Measurements from ENCODE around the gene CFAP57. TPM values are rescaled to one million over a fixed set of nuclear protein-coding genes. Genes with fewer than 3 reads are reported as not detected.

CFAP57 gene
- total RNA-seq, 2 donors from 2014 or later, result 0.66 TPM; not detected in 1

GRCh38 chr1:43302721-43303470 is 130.8 kb downstream of the CFAP57 start:
- no peaks in the 10 kb centered on the region for H3K9me3 ChIP-seq
- no peaks in the 10 kb centered on the region for H3K27me3 ChIP-seq
- no peaks in the 10 kb centered on the region for H3K36me3 ChIP-seq
- H3K27ac ChIP-seq, result peak overlapping the region; percentile 47
- no peak overlapping the region for H3K4me3 ChIP-seq
- intact Hi-C loops (cut with DNase I), result no loop called here
- peaks cover 11% of the 10 kb centered on the region for H3K4me1 ChIP-seq
- peak; percentile 71 for DNase-seq
- H3K9ac ChIP-seq (ENCODE audit: low read depth in 2 of 2, low read length in 2 of 2), result peak overlapping the region; percentile 47 to 52
- TF ChIP-seq CTCF (IDR thresholded peaks at IDR 0.05), result no peak

- intact Hi-C loops (cut with DNase I), result no loop called here
- Histone ChIP-seq H3K9ac (ENCODE audit: low read depth in 2 of 2, low read length in 2 of 2) (peak overlapping the region; percentile 47 to 52), H3K36me3 (no peaks in the 10 kb centered on the region), H3K9me3 (no peaks in the 10 kb centered on the region), H3K27me3 (no peaks in the 10 kb centered on the region), H3K4me3 (no peak overlapping the region), H3K4me1 (peaks cover 11% of the 10 kb centered on the region), H3K27ac (peak overlapping the region; percentile 47)
- no peak for DNase-seq
- no peak for TF ChIP-seq CTCF (IDR thresholded peaks at IDR 0.05)
Measured at GRCh38 chr1:43303471-43304313, 131.6 kb downstream of the CFAP57 start.

Small RNA genes lying within 50 kb of the gene (microRNA-seq; reads per million reads assigned to microRNA genes)
- 1.7 reads per million for gene MIR6733

Other genes with a start within 250 kb of the CFAP57 start
- gene SLC2A1, start 213.5 kb upstream of the CFAP57 start, total RNA-seq, result 100 to 1,000 TPM in 1 of 2 donors, 10 to 100 TPM in 1; 71.6 to 150 TPM
- 10 to 100 TPM; 28.4 to 85.4 TPM for gene EBNA1BP2, start within 50 bp of the CFAP57 start, total RNA-seq
- 10 to 100 TPM; 59.8 to 80.0 TPM for gene TMEM125, start 97.7 kb downstream of the CFAP57 start, total RNA-seq
- gene C1orf210, start 113.3 kb downstream of the CFAP57 start, total RNA-seq, result 10 to 100 TPM; 67.4 to 94.3 TPM
- gene TIE1, start 128.7 kb downstream of the CFAP57 start, total RNA-seq, result 1 to 10 TPM; 5.1 to 7.6 TPM
- under 1 TPM in 1 of 2 donors, not detected in 1; 0.12 TPM for gene MPL, start 165.5 kb downstream of the CFAP57 start, total RNA-seq
- 100 to 1,000 TPM in 1 of 2 donors, 10 to 100 TPM in 1; 42.6 to 201 TPM for gene CDC20, start 186.7 kb downstream of the CFAP57 start, total RNA-seq
- gene ELOVL1, start 195.7 kb downstream of the CFAP57 start, total RNA-seq, result 100 to 1,000 TPM; 165 to 176 TPM
- 10 to 100 TPM; 39.2 to 51.3 TPM for gene MED8, start 217.5 kb downstream of the CFAP57 start, total RNA-seq
- 10 to 100 TPM; 34.8 to 50.5 TPM for gene SZT2, start 217.6 kb downstream of the CFAP57 start, total RNA-seq

All from colonic mucosa (tissue), 4 donors.